Body of pancreas (tissue), 4 donors: ENCODE measurements around the gene TEX53.

Experiments used
- CTCF ChIP-seq, 7 experiments: fragments of 450-650 bp in 4 of 7; fragments of 200-600 bp in 3 of 7; sonication (generic) in 3 of 7; IDR thresholded peaks; one replicate each; pipeline ENCODE4 v1.5.1; 2016 to 2019; ENCODE audit warnings: antibody characterized with exemption in 7 of 7
- POLR2A ChIP-seq, 3 donors: fragments of 450-650 bp; IDR thresholded peaks; one replicate each; pipeline ENCODE4 v1.6.1; 2016; ENCODE audit warnings: antibody characterized with exemption in 3 of 3, mild to moderate bottlenecking in 2 of 3

GRCh38 chr9:114706711-114707110, 49.1 kb upstream of the TEX53 start:
- TF ChIP-seq CTCF (IDR thresholded peaks at IDR 0.05) (no peak), POLR2A (IDR thresholded peaks at IDR 0.05) (no peak)
